HG03521 (cell line): ENCODE results near the gene TPCN2.

Source experiments
- ATAC-seq: cut with Tn5 transposase; IDR thresholded peaks from one replicate; pipeline ENCODE4 v1.9.1; 2021; ENCODE audit warnings: mild to moderate bottlenecking, moderate library complexity; ENCODE audit not compliant: unreplicated experiment

TPCN2 gene

DNA sequence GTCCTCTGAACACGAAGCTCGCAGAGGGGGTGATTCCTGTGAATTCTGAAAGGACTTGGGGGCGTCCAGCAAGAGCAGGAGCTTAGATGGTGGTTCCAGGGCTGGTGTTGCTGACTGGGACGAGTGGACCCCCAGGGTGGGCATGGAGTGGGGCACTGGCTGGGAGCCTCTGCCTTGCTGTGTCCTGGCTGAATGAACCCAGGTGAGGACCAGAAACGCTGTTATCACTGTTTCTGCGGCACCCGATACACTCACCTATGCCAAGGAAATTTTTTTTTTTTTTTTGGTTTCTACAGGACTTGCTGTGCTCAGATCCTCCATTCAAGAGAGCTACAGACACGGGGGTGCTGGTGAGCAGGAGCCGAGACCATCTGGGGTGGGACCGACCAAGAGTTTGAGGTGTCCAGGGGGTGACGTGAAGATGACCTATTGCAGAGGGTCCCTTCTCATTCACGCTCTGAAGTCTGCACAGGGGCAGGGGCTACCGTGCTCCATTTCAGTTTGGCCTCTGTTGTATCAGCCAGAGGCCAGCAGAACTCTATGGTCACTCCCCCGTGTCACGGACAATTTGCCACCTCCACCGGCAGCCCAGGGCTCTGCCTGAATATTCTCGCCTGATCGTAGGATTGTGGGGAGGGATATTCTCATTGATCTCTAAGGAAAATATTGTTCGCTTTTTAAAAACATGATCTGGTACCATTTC is 110.6 kb downstream of the TPCN2 start:
- no peak for ATAC-seq

DNA sequence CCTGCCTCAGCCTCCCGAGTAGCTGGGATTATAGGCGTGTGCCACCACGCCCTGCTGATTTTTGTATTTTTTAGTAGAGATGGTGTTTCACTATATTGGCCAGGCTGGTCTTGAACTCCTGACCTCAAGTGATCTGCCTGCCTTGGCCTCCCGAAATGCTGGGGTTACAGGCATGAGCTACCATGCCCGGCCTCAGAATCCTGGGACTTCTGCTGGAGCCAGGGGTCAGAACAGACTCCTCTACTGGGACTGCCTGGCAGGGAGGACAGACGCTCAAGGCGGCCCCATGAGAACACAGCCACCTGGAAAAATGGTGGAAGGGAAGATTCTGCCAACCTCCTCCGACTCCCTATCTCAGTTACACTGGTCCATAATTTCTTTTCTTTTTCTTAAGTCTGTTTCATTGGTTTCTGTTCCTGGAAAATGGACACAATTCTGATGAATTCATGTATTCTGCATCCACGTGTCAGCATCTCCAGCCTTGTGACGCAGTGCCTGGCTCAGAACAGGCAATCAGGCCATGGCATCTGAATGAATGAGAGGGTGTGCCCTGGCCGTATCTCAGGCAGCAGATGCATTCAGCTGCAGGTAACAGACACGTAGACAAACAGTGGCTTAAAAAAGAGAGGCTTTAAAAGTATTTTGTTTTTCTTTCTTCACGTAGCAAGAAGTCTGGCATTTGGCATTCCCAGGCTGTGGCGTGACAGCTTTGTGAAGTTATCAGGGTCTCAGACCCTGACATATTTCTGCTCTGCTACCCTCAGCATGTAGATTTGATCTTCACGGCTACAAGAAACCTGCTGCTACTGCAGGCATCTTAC is 111.8 kb downstream of the TPCN2 start:
- no peak for ATAC-seq

DNA sequence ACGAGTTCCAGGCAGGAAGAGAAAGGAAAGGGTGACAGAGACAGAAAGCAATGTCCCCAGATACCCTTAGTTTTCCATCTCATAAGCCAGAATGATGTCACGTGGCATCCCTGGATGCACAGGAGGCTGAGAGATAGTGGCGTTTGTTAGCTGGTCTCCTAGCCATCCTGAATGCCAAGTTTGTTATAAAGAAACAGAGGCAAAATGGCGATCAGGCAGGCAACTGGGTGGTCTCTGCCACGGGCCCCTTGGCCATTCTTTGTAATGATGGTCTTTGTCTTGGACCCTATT is 112.3 kb downstream of the TPCN2 start:
- no peak for ATAC-seq

DNA sequence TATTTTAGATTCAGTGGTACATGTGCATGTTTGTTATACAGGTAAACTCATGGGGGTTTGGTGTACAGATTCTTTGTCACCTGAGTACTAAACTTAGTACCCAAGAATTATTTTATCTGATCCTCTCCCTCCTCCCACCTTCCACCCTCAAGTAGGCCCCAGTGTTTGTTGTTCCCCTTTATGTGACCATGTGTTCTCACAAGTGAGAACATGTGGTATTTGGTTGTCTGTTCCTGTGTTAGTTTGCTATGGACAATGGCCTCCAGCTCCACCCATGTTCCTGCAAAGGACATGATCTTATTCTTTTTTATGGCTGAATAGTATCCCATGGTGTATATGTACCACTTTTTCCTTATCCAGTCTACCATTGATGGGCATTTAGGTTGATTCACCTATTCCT is 113.8 kb downstream of the TPCN2 start:
- no peak for ATAC-seq

DNA sequence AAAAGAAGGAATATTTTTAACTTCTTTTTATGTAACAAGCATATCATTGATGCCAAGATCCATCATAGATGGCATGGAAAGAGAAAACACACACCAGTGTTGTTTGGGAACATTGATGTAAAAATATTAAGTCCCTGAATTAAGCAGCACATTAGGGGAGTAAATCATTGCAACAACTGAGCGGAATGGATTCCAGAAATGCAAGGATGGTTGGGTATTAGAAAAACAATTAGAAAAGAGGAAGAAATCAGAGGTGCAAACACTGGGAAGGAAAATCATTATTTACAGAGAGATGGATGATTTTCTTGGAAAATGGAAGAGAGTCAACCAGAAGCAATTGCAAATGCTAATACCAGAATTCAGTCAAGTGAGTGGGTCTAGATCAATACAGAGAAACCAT is 115.1 kb downstream of the TPCN2 start:
- ATAC-seq = no peak

GRCh38 chr11:69164824-69165223 is 116.1 kb downstream of the TPCN2 start:
- no peak for ATAC-seq

DNA sequence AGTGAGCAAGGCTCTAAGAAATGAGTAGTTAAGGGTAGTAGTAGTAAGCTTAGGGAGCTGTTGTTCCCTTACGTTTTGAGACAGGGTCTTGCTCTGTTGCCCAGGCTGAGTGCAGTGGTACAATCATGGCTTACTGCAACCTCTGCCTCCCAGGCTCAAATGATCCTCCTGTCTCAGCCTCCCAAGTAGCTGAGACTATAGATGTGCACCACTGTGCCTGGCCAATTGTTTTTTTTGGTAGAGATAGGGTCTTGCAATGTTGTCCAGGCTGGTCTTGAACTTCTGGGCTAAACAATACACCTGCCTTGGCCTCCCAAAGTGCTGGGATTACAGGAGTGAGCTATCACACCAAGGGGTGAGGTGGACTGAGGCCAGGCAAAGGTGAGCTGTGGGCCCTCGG is 117.0 kb downstream of the TPCN2 start:
- ATAC-seq = no peak

GRCh38 chr11:69166218-69167115 is 117.7 kb downstream of the TPCN2 start:
- ATAC-seq = peak; percentile 83

DNA sequence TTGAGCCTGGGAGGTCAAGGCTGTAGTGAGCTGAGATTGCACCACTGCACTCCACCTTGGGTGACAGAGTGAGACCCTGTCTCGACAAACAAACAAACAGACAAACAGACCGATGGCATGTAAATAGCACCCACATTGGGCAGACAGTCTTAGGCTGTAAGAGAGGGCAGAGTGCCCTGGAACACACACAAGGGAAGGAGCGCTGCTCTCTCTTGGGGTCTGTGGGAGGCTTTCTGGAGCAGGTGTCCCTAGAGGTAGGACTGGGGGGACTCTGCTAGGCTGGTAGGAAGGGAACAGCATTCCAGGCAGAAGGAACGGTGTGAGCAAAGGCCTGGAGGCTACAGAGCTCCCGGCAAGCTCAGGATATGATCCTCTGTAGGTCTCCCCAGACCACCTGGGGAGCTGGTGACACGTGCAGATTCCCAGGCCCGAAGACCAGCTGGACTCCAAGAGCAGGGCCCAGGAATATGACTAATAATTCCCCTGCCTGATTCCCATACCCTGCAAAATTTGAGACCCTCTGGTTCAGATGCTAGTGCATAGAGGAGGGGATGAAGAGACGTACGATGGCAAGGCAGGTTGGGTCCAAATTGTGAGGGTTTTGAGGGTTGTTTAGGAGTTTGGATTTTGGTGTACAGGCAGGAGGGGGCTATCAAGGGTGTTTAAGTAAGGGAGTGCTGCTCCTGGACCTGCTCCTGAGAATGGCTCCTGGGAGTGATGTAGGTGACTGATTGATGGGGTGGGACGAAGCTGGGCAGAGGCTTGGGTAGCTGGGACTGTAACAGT is 118.6 kb downstream of the TPCN2 start:
- ATAC-seq = no peak

GRCh38 chr11:69167916-69168691 is 119.4 kb downstream of the TPCN2 start:
- no peak for ATAC-seq

GRCh38 chr11:69169479-69169878 is 120.7 kb downstream of the TPCN2 start:
- ATAC-seq = no peak

DNA sequence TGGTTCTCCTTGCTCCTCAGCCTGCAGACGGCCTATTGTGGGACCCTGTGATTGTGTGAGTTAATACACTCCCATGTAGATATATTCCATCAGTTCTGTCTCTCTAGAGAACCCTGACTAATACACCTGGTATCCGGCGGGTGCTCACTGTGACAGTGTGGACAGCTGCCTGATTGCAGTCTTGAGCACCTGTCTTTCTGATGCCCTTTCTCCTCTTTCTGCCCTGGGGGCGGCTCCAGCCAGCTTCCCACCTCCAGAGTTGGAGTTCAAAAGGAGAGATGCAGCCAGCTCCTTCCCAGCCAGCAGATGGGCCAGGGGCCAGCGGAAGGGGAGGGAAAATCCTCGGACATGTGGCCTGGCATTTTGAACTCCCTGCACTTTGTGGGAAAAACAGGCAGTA is 122.0 kb downstream of the TPCN2 start:
- no peak for ATAC-seq

DNA sequence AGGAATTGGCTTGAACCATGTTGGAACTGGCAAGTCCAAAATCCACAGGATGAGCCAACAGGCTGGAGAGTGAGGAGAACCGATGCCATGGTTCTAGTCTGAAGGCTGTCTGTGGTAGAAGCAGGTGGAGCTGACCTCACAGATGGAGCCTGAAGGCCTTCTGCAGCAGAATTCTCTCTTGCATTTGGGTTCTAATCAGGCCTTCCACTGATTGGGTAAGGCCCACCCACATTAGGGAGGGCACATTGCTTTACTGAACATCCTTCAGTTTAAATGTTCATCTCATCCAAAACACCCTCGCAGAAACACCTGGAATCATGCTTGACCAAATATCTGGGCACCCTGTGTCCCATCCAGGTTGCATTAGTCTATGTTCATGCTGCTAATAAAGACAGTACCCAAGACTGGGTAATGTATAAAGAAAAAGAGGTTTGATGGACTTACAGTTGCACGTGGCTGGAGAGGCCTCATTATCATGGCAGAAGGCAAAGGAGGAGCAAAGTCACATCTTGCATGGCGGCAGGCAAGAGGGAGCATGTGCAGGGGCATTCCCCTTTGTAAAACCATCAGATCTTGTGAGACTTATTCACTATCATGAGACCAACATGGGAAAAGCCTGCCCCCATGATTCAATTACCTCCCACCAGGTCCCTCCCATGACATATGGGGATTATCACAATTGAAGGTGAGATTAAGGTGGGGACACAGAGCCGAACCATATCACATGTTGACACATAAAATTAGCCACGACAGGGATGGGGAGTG is 122.9 kb downstream of the TPCN2 start:
- ATAC-seq = no peak

- no peak for ATAC-seq
Observed at GRCh38 chr11:69172674-69173073, 123.9 kb downstream of the TPCN2 start.

DNA sequence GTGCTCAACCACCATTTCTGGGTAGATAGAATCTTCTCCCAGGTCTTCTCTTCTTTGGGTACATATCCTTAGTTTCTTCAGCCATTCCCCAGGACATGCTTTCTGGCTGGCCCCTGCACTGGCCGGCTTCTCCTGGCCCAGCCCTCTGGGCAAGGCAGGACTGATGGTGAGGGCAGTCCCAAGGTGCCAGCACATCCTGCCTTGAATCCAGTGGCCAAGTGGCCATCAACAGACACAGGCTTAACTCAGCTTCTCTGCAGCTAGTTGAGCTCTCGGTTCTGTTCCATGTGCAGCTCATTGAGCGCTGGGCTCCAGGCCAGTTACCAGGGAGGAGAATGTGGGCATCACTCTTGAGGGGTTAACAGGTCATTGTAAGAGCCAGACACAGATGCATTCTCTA is 124.6 kb downstream of the TPCN2 start:
- ATAC-seq = no peak

DNA sequence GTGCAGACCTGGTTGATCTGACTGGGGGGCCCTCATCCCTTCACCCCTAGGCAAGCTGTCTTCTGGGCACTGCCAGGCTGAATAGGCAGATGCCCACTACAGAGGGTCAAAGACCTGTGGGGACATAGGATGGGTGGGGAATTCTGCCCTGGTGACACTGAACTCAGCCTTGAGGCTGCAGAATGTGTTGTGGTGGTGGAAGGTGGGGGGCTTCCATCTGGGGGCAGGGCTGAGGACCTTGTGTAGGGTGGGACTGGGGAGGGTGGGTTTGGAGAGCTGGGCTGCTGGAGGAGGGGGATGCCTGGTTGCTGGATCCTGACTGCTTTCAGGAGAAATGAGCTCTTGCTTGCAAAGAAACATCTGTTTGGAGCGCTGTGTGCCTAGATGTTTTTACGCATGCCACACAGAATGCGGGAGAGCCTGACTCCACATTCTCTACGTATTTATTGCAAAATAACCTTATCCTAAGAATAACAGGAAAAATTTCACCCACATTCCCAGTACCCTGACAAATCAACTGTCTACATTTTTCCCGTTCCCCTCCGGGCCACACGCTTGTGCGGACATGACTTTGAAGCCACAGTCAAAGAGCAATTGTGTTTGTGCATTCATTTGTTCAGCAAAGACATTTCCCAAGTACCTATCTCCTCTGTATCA is 125.3 kb downstream of the TPCN2 start:
- no peak for ATAC-seq

GRCh38 chr11:69174841-69175240 is 126.1 kb downstream of the TPCN2 start:
- ATAC-seq = no peak

DNA sequence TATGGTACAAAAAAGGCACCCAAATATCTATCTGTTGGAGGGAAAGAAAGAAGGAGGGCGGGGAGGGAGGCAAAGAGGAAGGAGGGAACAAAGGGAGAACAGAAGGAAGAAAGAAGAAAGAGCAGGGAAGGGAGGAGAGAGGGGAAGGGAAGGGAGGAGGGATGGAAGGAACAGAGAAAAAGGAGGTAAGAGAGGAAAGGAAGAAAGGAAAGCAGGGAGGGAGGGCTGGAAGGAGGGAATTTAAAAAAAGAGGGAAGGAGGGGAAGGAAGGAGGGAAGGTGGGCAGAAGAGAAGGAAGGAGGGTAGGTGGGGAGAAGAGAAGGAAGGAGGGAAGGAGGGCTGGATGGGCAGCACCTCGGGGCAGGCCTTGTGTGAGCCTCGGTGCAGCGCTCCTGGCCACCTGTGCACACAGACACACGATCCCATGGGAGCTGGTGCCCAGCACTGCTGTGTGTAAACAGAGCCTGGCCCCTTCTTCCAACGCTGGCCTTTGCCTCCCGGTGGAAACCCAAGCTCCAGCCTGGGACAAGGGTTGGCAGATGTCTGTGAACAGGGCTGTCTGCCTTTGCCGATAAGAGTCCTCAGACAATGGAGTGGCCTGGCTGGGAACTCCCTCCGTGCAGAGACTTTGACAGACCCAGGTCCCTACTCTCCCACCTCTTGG is 130.2 kb downstream of the TPCN2 start:
- no peak for ATAC-seq
